Panc1 (cell line): Measurements from ENCODE around the gene POU2F2. TPM values are rescaled to one million over a fixed set of nuclear protein-coding genes. Genes with fewer than 3 reads are reported as not detected.

Experiments
- ATAC-seq: fragments of 200-7000 bp; cut with Tn5 transposase; 2 replicates; pipeline ENCODE4 v1.9.1; 2020; ENCODE audit warnings: mild to moderate bottlenecking, moderate library complexity
- BruUV-seq: library from RNA; stranded (reverse); fragments of 400-500 nt; replicated peaks from 2 replicates; lab custom pipeline; 2021; lab: Mats Ljungman, UMichigan
- CTCF ChIA-PET: fragments of 300-600 bp; sonication (Branson Sonifier 250); formaldehyde crosslinking; loops from one replicate; lab custom pipeline; 2022; ENCODE audit warnings: antibody characterized with exemption; lab: Charles Lee
- POLR2A ChIA-PET: fragments of 300-600 bp; sonication (Branson Sonifier 250); formaldehyde crosslinking; loops from one replicate; lab custom pipeline; 2022; ENCODE audit warnings: antibody characterized with exemption; lab: Charles Lee
- DNase-seq: peaks from one replicate; pipeline ENCODE4 v3.0.0-alpha.2; 2010; ENCODE audit warnings: low read depth, low spot score
- H3K27ac ChIP-seq: 2 replicates; pipeline ENCODE4 v1.5.1; 2011; ENCODE audit warnings: mild to moderate bottlenecking, low read length, inconsistent platforms
- H3K27me3 ChIP-seq: fragments of 200-500 bp; sonication (Bioruptor generic); 2 replicates; pipeline ENCODE4 v1.6.0; 2014; ENCODE audit warnings: low read length, inconsistent platforms; ENCODE audit not compliant: control insufficient read depth, insufficient read depth
- H3K36me3 ChIP-seq: fragments of 200-500 bp; sonication (Bioruptor generic); 2 replicates; pipeline ENCODE4 v1.5.1; 2014; ENCODE audit warnings: inconsistent platforms, mild to moderate bottlenecking, low read length, moderate library complexity; ENCODE audit not compliant: control insufficient read depth, insufficient read depth
- H3K4me1 ChIP-seq: 2 replicates; pipeline ENCODE4 v1.5.1; 2011; ENCODE audit warnings: inconsistent platforms, mild to moderate bottlenecking, low read length, moderate library complexity; ENCODE audit not compliant: control insufficient read depth, insufficient read depth
- H3K4me3 ChIP-seq, 2 experiments: 2 replicates each; pipeline ENCODE4 v1.5.1; 2011 to 2012; ENCODE audit warnings: low read depth in 2 of 2, low read length in 2 of 2, mild to moderate bottlenecking in 2 of 2, inconsistent platforms in 1 of 2, moderate library complexity in 1 of 2
- H3K9me3 ChIP-seq: fragments of 200-500 bp; sonication (Bioruptor generic); 2 replicates; pipeline ENCODE4 v1.5.1; 2014; ENCODE audit warnings: low read depth, mild to moderate bottlenecking, inconsistent platforms, low read length, moderate library complexity; ENCODE audit not compliant: control insufficient read depth, insufficient read depth
- POLR2AphosphoS5 ChIP-seq: IDR thresholded peaks from 2 replicates; pipeline ENCODE4 v1.6.1; 2012; ENCODE audit warnings: mild to moderate bottlenecking, low read depth, low read length, moderate library complexity
- SIN3A ChIP-seq: IDR thresholded peaks from 2 replicates; pipeline ENCODE4 v1.6.1; 2012; ENCODE audit warnings: low read depth, mild to moderate bottlenecking, low read length, moderate library complexity, borderline replicate concordance; ENCODE audit not compliant: insufficient read depth
- TCF7L2 ChIP-seq: IDR thresholded peaks from 2 replicates; pipeline ENCODE4 v1.6.1; 2011; ENCODE audit warnings: mild to moderate bottlenecking, low read depth, low read length, inconsistent platforms
- in situ Hi-C: cut with HindIII; loops from 2 replicates; pipeline ENCODE4 v1.10.0; 2016; ENCODE audit warnings: low sequenced_read_pairs, low pct_unique_long_range_greater_than_20kb
- intact Hi-C: fragments of 100-400 bp; cut with micrococcal nuclease; formaldehyde crosslinking; loops from one replicate; pipeline ENCODE4 v1.10.0; 2022; ENCODE audit not compliant: unreplicated experiment
- total RNA-seq: library from RNA; stranded (reverse); gene quantifications from one replicate; pipeline ENCODE4 v1.2.1, GENCODE V29; 2021; ENCODE audit not compliant: unreplicated experiment
- TF ChIP-seq, protein P1 (sequence below), 2 experiments: IDR thresholded peaks; 2 replicates each; pipeline ENCODE4 v1.6.1; 2011 to 2012; ENCODE audit warnings: low read depth in 2 of 2, control low read depth in 1 of 2, low read length in 1 of 2, mild to moderate bottlenecking in 1 of 2, moderate library complexity in 1 of 2; ENCODE audit not compliant: insufficient read depth in 1 of 2
- TF ChIP-seq, protein P2 (sequence below): fragments of 450-650 bp; IDR thresholded peaks from 2 replicates; pipeline ENCODE4 v1.5.1; 2017; ENCODE audit warnings: mild to moderate bottlenecking

The POU2F2 gene
- total RNA-seq, 1 experiment from 2014 or later, result 0.10 TPM

GRCh38 chr19:42123765-42124164 is 8.5 kb downstream of the POU2F2 start:
- in situ Hi-C loops, result no loop called here

GRCh38 chr19:42122691-42123607 is 9.3 kb downstream of the POU2F2 start:
- no peak for ATAC-seq
- H3K27ac ChIP-seq, result no peak overlapping the region

More at GRCh38 chr19:42123765-42124164, 8.5 kb downstream of the POU2F2 start:
- H3K27me3 ChIP-seq, result no peaks in the 10 kb centered on the region
- no peaks in the 10 kb centered on the region for H3K9me3 ChIP-seq
- TF ChIP-seq, protein P1, sequence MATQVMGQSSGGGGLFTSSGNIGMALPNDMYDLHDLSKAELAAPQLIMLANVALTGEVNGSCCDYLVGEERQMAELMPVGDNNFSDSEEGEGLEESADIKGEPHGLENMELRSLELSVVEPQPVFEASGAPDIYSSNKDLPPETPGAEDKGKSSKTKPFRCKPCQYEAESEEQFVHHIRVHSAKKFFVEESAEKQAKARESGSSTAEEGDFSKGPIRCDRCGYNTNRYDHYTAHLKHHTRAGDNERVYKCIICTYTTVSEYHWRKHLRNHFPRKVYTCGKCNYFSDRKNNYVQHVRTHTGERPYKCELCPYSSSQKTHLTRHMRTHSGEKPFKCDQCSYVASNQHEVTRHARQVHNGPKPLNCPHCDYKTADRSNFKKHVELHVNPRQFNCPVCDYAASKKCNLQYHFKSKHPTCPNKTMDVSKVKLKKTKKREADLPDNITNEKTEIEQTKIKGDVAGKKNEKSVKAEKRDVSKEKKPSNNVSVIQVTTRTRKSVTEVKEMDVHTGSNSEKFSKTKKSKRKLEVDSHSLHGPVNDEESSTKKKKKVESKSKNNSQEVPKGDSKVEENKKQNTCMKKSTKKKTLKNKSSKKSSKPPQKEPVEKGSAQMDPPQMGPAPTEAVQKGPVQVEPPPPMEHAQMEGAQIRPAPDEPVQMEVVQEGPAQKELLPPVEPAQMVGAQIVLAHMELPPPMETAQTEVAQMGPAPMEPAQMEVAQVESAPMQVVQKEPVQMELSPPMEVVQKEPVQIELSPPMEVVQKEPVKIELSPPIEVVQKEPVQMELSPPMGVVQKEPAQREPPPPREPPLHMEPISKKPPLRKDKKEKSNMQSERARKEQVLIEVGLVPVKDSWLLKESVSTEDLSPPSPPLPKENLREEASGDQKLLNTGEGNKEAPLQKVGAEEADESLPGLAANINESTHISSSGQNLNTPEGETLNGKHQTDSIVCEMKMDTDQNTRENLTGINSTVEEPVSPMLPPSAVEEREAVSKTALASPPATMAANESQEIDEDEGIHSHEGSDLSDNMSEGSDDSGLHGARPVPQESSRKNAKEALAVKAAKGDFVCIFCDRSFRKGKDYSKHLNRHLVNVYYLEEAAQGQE (IDR thresholded peaks at IDR 0.05; ENCODE audit: insufficient read depth in 1 of 2, low read depth in 2 of 2, low read length in 1 of 2), result 0 out of 4 replicates have a peak, but pooled peaks of 1 of the 2 experiments have one; percentile 30
- TF ChIP-seq, protein P2, sequence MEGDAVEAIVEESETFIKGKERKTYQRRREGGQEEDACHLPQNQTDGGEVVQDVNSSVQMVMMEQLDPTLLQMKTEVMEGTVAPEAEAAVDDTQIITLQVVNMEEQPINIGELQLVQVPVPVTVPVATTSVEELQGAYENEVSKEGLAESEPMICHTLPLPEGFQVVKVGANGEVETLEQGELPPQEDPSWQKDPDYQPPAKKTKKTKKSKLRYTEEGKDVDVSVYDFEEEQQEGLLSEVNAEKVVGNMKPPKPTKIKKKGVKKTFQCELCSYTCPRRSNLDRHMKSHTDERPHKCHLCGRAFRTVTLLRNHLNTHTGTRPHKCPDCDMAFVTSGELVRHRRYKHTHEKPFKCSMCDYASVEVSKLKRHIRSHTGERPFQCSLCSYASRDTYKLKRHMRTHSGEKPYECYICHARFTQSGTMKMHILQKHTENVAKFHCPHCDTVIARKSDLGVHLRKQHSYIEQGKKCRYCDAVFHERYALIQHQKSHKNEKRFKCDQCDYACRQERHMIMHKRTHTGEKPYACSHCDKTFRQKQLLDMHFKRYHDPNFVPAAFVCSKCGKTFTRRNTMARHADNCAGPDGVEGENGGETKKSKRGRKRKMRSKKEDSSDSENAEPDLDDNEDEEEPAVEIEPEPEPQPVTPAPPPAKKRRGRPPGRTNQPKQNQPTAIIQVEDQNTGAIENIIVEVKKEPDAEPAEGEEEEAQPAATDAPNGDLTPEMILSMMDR, result no peak
- no peak for TF ChIP-seq TCF7L2
- H3K4me3 ChIP-seq, result no peak overlapping the region
- no peak for DNase-seq
- H3K36me3 ChIP-seq, result no peaks in the 10 kb centered on the region
- no peak for ATAC-seq
- POLR2A ChIA-PET, result interaction anchor here (0.7 kb wide), 2 partner anchors 9 to 254 kb away, joined by 4 read pairs; no protein-coding TSS in a partner anchor
- CTCF ChIA-PET, result interaction anchor here (0.6 kb wide), 2 partner anchors 13 to 50 kb away, joined by 3 to 4 read pairs; no protein-coding TSS in a partner anchor
- no peak overlapping the region for H3K27ac ChIP-seq
- no TSS peak for BruUV-seq
- no peaks in the 10 kb centered on the region for H3K4me1 ChIP-seq
- intact Hi-C loops, result no loop called here

More at GRCh38 chr19:42122691-42123607, 9.3 kb downstream of the POU2F2 start:
- no peaks in the 10 kb centered on the region for H3K36me3 ChIP-seq
- no peak for TF ChIP-seq TCF7L2
- TF ChIP-seq POLR2AphosphoS5, result no peak
- TF ChIP-seq, protein P2, result no peak
- TF ChIP-seq, protein P1 (IDR thresholded peaks at IDR 0.05; ENCODE audit: insufficient read depth in 1 of 2, low read depth in 2 of 2, low read length in 1 of 2), result no peak
- TF ChIP-seq SIN3A, result no peak
- in situ Hi-C loops, result no loop called here
- no peaks in the 10 kb centered on the region for H3K27me3 ChIP-seq
- intact Hi-C loops, result no loop called here
- CTCF ChIA-PET, result interaction anchor here (0.6 kb wide), 1 partner anchor 50 kb away, joined by 4 read pairs; no protein-coding TSS in a partner anchor
- H3K4me1 ChIP-seq, result no peaks in the 10 kb centered on the region
- no peak overlapping the region for H3K4me3 ChIP-seq
- H3K9me3 ChIP-seq, result no peaks in the 10 kb centered on the region
- POLR2A ChIA-PET, result no interaction called here
- BruUV-seq, result no TSS peak
- DNase-seq, result no peak
